GM06990 (cell line): Measurements from ENCODE around the gene BCL2L2.

Source experiments
- DNase-seq: peaks from one replicate; pipeline ENCODE4 v3.0.0-alpha.2; 2011; ENCODE audit not compliant: insufficient read length; ENCODE audit errors: extremely low read depth
- H3K27me3 ChIP-seq: replicated peaks from 2 replicates; pipeline ENCODE4 v1.6.0; 2011; ENCODE audit warnings: low read length; ENCODE audit not compliant: control insufficient read depth, insufficient read depth
- H3K36me3 ChIP-seq: 2 replicates; pipeline ENCODE4 v1.5.1; 2011; ENCODE audit warnings: low read length; ENCODE audit not compliant: control insufficient read depth, insufficient read depth
- H3K4me3 ChIP-seq: replicated peaks from 2 replicates; pipeline ENCODE4 v1.5.1; 2011; ENCODE audit warnings: low read depth, mild to moderate bottlenecking, control low read depth, low read length
- TF ChIP-seq, protein P1 (sequence below): IDR thresholded peaks from 2 replicates; pipeline ENCODE4 v1.5.1; 2011; ENCODE audit warnings: low read length, control low read depth, mild to moderate bottlenecking, inconsistent platforms; ENCODE audit not compliant: insufficient read depth, poor library complexity, severe bottlenecking

BCL2L2 gene

DNA sequence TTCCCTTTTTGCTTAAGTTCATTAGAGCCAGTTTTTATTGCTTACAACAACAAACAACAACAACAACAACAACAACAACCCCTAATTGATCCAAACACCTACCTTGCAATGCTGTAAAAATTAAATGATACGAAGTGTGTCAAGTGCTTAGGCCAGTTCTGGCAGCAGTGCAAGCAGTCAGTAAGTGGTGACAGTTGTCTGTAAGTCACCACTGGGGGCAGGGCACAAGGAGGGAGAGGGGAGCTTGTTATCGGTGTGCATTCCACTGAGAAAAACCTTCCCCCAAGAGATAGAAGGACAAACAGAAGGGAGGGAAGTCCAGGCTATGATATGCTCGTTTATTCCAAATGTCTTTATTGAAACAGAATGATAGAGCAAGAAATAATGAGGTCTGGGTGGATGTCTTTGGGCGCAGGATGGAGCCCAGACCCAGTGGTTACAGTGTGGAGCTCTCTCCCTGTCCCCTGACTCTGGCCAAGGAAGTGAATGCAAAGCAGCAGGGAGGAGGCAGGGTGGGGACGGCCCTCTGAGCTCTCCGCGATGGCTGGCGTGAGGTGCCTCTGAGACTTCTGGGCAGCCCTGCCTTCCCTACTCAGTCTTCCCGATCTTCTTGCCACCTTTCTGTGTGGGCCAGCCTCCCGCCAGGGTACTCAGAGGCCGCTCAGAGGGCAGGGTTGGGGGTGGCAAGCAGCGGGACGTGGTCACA, 39.5 kb downstream of the BCL2L2 start:
- no peaks in the 10 kb centered on the region for H3K36me3 ChIP-seq
- no peaks in the 10 kb centered on the region; the same call in 1 of the 2 replicates for H3K27me3 ChIP-seq
- H3K4me3 ChIP-seq, result no peak overlapping the region
- TF ChIP-seq, protein P1, sequence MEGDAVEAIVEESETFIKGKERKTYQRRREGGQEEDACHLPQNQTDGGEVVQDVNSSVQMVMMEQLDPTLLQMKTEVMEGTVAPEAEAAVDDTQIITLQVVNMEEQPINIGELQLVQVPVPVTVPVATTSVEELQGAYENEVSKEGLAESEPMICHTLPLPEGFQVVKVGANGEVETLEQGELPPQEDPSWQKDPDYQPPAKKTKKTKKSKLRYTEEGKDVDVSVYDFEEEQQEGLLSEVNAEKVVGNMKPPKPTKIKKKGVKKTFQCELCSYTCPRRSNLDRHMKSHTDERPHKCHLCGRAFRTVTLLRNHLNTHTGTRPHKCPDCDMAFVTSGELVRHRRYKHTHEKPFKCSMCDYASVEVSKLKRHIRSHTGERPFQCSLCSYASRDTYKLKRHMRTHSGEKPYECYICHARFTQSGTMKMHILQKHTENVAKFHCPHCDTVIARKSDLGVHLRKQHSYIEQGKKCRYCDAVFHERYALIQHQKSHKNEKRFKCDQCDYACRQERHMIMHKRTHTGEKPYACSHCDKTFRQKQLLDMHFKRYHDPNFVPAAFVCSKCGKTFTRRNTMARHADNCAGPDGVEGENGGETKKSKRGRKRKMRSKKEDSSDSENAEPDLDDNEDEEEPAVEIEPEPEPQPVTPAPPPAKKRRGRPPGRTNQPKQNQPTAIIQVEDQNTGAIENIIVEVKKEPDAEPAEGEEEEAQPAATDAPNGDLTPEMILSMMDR, result no peak
- DNase-seq, result no peak

DNA sequence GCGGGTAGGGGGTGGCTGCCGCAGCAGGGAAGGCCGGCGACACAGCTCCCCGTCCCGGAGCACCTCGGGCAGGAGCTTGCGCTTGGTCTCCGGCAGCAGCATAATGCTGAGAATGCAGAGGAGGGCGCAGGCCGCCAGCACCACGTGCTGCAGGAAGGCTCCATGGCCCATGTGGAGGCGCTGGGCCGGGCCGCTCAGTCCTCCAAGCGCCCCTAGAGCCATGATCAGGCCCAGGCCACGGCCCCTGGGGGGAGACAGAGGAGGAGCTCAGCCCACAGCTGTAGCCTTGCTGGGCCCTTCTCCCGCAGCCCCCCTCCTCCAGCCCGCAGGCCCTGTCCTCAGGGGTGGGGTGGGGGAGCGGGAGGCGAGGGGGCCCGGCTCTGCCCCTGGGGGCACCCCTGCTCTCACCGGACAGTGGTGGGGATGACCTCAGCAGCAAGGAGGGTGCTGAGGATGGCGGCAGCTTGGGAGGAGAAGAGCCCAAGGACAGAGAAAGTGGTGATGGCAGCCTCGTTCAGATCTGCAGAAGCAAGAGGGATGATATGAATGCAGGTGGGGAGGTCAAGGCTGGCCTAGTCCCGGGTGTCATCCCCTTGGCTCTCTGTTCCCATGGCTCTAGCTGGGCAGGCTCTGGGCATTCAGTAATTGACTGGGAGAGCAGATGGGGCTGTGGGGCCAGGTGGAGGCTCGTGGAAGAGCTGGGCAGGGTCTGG, 40.2 kb downstream of the BCL2L2 start:
- TF ChIP-seq, protein P1, result no peak
- Histone ChIP-seq H3K36me3 (no peaks in the 10 kb centered on the region), H3K4me3 (no peak overlapping the region), H3K27me3 (no peaks in the 10 kb centered on the region; the same call in 1 of the 2 replicates)
- DNase-seq, result no peak

DNA sequence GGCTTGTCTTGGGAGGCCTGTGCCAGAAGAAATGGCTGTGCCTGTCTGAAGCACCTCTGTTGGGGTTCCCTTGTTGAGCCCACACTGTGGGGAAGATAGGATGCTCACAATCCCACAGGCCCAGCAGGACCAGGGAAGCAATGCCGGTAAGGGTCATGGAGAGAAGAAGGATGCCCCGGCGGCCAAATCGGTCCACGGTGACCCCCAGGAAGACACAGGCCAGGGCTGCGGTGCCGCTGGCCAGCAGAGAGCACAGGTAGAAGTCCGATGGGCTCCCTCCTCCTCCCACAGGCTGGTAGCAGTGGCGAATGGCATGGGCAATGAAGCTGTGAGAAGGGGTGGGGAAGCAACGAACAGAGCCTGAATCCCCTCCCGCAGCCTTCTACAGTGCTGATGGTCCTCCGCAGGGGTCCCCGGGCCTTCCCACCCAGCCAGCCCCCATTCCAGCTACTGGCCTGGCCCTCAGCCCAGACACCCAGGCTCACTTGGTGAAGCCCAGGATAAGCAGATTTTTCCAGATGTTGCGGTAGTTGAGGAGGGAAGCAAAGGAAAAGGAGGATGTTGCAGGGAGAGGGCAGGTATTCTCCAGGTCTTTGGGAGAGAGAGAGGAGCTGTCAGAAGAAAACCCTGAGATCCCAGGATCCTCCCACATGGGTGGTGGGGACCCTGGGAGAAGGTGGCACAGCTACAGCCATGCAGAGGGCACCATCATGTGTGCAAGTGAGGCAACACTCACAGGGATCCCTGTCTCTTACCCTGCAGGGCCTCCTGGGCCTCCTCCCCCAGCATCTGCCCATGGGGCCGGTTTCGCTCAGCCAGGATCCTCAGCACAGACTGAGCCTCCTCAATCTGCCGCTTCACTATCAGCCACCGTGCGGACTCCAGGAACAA, 41.0 kb downstream of the BCL2L2 start:
- H3K36me3 ChIP-seq, result no peaks in the 10 kb centered on the region
- TF ChIP-seq, protein P1, result no peak
- no peak overlapping the region for H3K4me3 ChIP-seq
- no peak for DNase-seq
- no peaks in the 10 kb centered on the region; the same call in 1 of the 2 replicates for H3K27me3 ChIP-seq

DNA sequence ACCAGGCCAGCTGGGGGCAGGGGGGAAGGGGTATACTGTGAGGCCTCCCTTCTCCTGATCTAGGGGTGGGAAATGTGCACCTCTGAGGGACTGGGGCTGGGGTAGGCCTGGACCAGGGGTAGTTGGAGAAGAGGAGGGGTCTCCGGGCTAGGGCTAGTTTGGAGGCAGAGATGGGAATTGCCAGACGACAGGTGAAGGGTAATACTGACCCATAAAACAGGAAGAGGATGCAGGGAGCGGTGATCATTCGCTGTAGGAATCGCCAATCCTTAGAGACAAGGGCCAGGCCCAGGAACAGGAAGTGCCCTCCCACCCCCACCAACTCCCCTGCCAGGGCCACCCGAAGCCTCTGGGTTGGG, 41.6 kb downstream of the BCL2L2 start:
- Histone ChIP-seq H3K27me3 (peaks cover 2% of the 10 kb centered on the region), H3K36me3 (no peaks in the 10 kb centered on the region), H3K4me3 (no peak overlapping the region)
- no peak for DNase-seq
- TF ChIP-seq, protein P1, result no peak

DNA sequence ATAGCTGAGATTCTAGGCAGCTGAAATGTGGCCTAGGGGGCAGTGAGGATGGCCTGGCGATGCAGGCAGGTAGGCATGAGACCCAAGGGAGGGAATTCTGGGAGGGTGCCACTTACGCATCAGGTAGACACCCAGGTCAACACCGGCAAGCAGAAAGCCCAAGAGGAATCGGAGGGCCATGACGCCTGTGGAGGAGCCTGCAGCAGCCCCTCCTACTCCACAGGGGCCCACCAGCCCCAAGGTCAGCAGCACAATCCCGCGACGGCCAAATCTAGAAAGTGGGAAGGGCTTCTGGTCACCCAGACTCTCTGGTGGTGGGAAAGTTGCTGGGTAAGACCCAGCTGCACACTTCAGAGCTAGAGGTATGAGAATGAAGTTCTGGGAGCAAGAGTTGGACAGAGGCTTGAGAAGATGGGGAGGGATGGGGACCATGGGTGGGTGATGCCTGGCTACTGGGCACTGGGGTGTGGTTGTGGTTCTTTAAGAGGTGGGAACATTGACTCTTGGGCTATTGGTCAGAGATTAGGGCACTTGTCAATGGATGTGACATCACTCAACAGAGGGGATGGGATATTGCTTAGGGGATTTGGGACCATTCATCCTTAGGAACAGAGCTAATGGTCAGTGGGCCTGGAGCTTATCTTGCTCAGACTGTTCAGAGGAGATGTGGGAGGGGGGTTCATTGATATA, 42.7 kb downstream of the BCL2L2 start:
- H3K27me3 ChIP-seq, result peaks cover 6% of the 10 kb centered on the region
- H3K4me3 ChIP-seq, result no peak overlapping the region
- TF ChIP-seq, protein P1, result no peak
- H3K36me3 ChIP-seq, result no peaks in the 10 kb centered on the region
- DNase-seq, result no peak
